Endothelial cell of umbilical vein (primary cell): ENCODE results near the gene GRAMD1A. TPM values are rescaled to one million over a fixed set of nuclear protein-coding genes. Genes with fewer than 3 reads are reported as not detected.

Experiments
- BruUV-seq: library from RNA; stranded (reverse); fragments of 400-500 nt; replicated peaks from 2 replicates; lab custom pipeline; 2021; lab: Mats Ljungman, UMichigan
- CTCF ChIA-PET: fragments of 300-600, 350-600 bp; sonication (Branson Sonifier 250); formaldehyde crosslinking; loops from one replicate; lab custom pipeline; 2021; ENCODE audit warnings: antibody characterized with exemption, inconsistent platforms; lab: Charles Lee
- POLR2A ChIA-PET: fragments of 300-600, 350-600 bp; sonication (Branson Sonifier 250); formaldehyde crosslinking; loops from one replicate; lab custom pipeline; 2021; ENCODE audit warnings: antibody characterized with exemption, inconsistent platforms; lab: Charles Lee
- DNase-seq: peaks from one replicate; pipeline ENCODE4 v3.0.0-alpha.2; 2011; ENCODE audit warnings: low read depth, low spot score
- FAIRE-seq: peaks from 2 replicates; lab custom pipeline; 2011; peaks lifted over from hg19 to GRCh38; lab: Jason Lieb, UNC
- H2AFZ ChIP-seq: 2 replicates; pipeline ENCODE4 v1.6.0; 2012; ENCODE audit warnings: low read depth, low read length, control low read depth, inconsistent platforms
- H3K27ac ChIP-seq: 2 replicates; pipeline ENCODE4 v1.5.1; 2011; ENCODE audit warnings: low read depth, mild to moderate bottlenecking, control low read depth, low read length, moderate library complexity; ENCODE audit not compliant: insufficient read depth
- H3K27me3 ChIP-seq, 2 experiments: 2 replicates each; pipeline versions ENCODE4 v1.6.0 to v1.6.1; 2011; ENCODE audit warnings: low read length in 2 of 2, mixed read lengths in 1 of 2; ENCODE audit not compliant: control insufficient read depth in 2 of 2, insufficient read depth in 2 of 2
- H3K36me3 ChIP-seq, 2 experiments: 2 replicates in 1 of 2; 3 replicates in 1 of 2; pipeline ENCODE4 v1.5.1; 2011; ENCODE audit warnings: low read length in 2 of 2, mild to moderate bottlenecking in 1 of 2, moderate library complexity in 1 of 2; ENCODE audit not compliant: control insufficient read depth in 2 of 2, insufficient read depth in 2 of 2; ENCODE audit errors: extremely low read depth in 1 of 2
- H3K4me1 ChIP-seq: 3 replicates; pipeline ENCODE4 v1.5.1; 2011; ENCODE audit warnings: mild to moderate bottlenecking, low read length; ENCODE audit not compliant: control insufficient read depth, insufficient read depth; ENCODE audit errors: extremely low read depth
- H3K4me2 ChIP-seq: 2 replicates; pipeline ENCODE4 v1.6.1; 2011; ENCODE audit warnings: low read length, control low read depth, mixed read lengths; ENCODE audit not compliant: insufficient read depth
- H3K4me3 ChIP-seq, 3 experiments: fragments of 200-600 bp in 1 of 3; sonication (generic), shearing (Covaris generic) in 1 of 3; replicated peaks in 1 of 3; 2 replicates each; pipeline ENCODE4 v1.5.1; 2011 to 2016; ENCODE audit warnings: control low read depth in 3 of 3, low read length in 3 of 3, mild to moderate bottlenecking in 2 of 3, inconsistent platforms in 1 of 3, low read depth in 1 of 3, moderate library complexity in 1 of 3; ENCODE audit not compliant: insufficient read depth in 1 of 3
- H3K79me2 ChIP-seq: 2 replicates; pipeline ENCODE4 v1.6.0; 2012; ENCODE audit warnings: low read length, inconsistent platforms; ENCODE audit not compliant: control insufficient read depth, insufficient read depth
- H3K9ac ChIP-seq: replicated peaks from 2 replicates; pipeline ENCODE3; 2011; ENCODE audit warnings: low read length, control low read depth; ENCODE audit not compliant: insufficient read depth; ENCODE audit errors: extremely low read depth
- H3K9me1 ChIP-seq: replicated peaks from 3 replicates; pipeline ENCODE4 v1.6.0; 2011; ENCODE audit warnings: mild to moderate bottlenecking, low read length; ENCODE audit not compliant: control insufficient read depth, insufficient read depth; ENCODE audit errors: extremely low read depth
- H3K9me3 ChIP-seq: replicated peaks from 2 replicates; pipeline ENCODE4 v1.5.1; 2012; ENCODE audit warnings: low read length, inconsistent platforms; ENCODE audit not compliant: control insufficient read depth, insufficient read depth
- H4K20me1 ChIP-seq: replicated peaks from 2 replicates; pipeline ENCODE3; 2011; ENCODE audit warnings: mild to moderate bottlenecking, low read length; ENCODE audit not compliant: control insufficient read depth, insufficient read depth; ENCODE audit errors: extremely low read depth
- CTCF ChIP-seq, 2 donors: IDR thresholded peaks; 1 replicate in 1 of 2; 2 replicates in 1 of 2; pipeline ENCODE4 v1.5.1; 2011; ENCODE audit warnings: low read length in 2 of 2, mild to moderate bottlenecking in 2 of 2, moderate library complexity in 2 of 2, control low read depth in 1 of 2, inconsistent platforms in 1 of 2, low read depth in 1 of 2; ENCODE audit not compliant: insufficient read depth in 1 of 2; ENCODE audit errors: extremely low read depth in 1 of 2
- EZH2 ChIP-seq: IDR thresholded peaks from 2 replicates; pipeline ENCODE4 v1.6.1; 2012; ENCODE audit warnings: borderline replicate concordance, low read depth, mild to moderate bottlenecking, moderate library complexity, low read length, inconsistent platforms; ENCODE audit not compliant: severe bottlenecking
- FOS ChIP-seq: IDR thresholded peaks from 2 replicates; pipeline ENCODE4 v1.6.1; 2011; ENCODE audit warnings: mild to moderate bottlenecking, low read length, moderate library complexity, borderline replicate concordance; ENCODE audit not compliant: insufficient read depth
- GATA2 ChIP-seq: IDR thresholded peaks from 2 replicates; pipeline ENCODE4 v1.7.0; 2011; ENCODE audit warnings: low read depth, mild to moderate bottlenecking, moderate library complexity, mixed read lengths, low read length; ENCODE audit not compliant: insufficient read length, insufficient read depth
- JUN ChIP-seq: IDR thresholded peaks from 2 replicates; pipeline ENCODE4 v1.6.1; 2011; ENCODE audit warnings: borderline replicate concordance, low read depth; ENCODE audit not compliant: insufficient read length, insufficient read depth
- MAX ChIP-seq: IDR thresholded peaks from 2 replicates; pipeline ENCODE4 v1.6.1; 2011; ENCODE audit not compliant: insufficient read depth, insufficient read length
- MYC ChIP-seq: IDR thresholded peaks from one replicate; pipeline ENCODE4 v1.6.1; 2011; ENCODE audit warnings: mild to moderate bottlenecking, low read depth, low read length
- POLR2A ChIP-seq: IDR thresholded peaks from 2 replicates; pipeline ENCODE4 v1.6.1; 2012; ENCODE audit warnings: low read depth, mild to moderate bottlenecking, control low read depth, low read length
- POLR2AphosphoS5 ChIP-seq: IDR thresholded peaks from 2 replicates; pipeline ENCODE4 v1.6.1; 2012; ENCODE audit warnings: low read depth, mild to moderate bottlenecking, control low read depth, low read length, moderate library complexity; ENCODE audit not compliant: insufficient read depth
- dilution Hi-C: fragments of 300-500 bp; cut with MboI; formaldehyde crosslinking; loops from one replicate; pipeline ENCODE4 v1.15.0; 2019; ENCODE audit warnings: low sequenced_read_pairs; ENCODE audit not compliant: extremely low pct_ligation_motif_present
- intact Hi-C: fragments of 100-400 bp; cut with micrococcal nuclease; formaldehyde crosslinking; loops from one replicate; pipeline ENCODE4 v1.10.0; 2022
- polyA plus RNA-seq, 4 experiments: library from polyadenylated mRNA; depleted of rRNA in 3 of 4; stranded (reverse) in 3 of 4; unstranded in 1 of 4; fragments of >200 nt; gene quantifications; 2 replicates each; pipeline versions ENCODE4 v1.2.1 to v1.2.3, GENCODE V29; 2011 to 2012; ENCODE audit warnings: missing spikeins in 1 of 4
- total RNA-seq: library from RNA; stranded (reverse); gene quantifications from 2 replicates; pipeline ENCODE4 v1.2.3, GENCODE V29; 2021

The GRAMD1A gene
- total and polyA plus RNA-seq, 2 donors (not counting 3 experiments of a cell fraction or from before 2014, with no cell fraction given): 127 to 130 TPM

- no TSS peak for BruUV-seq
- FAIRE-seq: no peak
Observed at GRCh38 chr19:35076026-35076370, 75.9 kb downstream of the GRAMD1A start.

More at GRCh38 chr19:35076026-35076370, 75.9 kb downstream of the GRAMD1A start:
- Histone ChIP-seq H3K4me2 (no peak overlapping the region), H3K9ac (no peak overlapping the region), H3K27me3 (no peaks in the 10 kb centered on the region), H3K4me1 (no peaks in the 10 kb centered on the region), H3K27ac (no peak overlapping the region), H3K9me3 (no peaks in the 10 kb centered on the region), H3K36me3 (no peaks in the 10 kb centered on the region), H3K4me3 (no peak overlapping the region), H2AFZ (no peak overlapping the region), H3K79me2 (no peaks in the 10 kb centered on the region), H4K20me1 (no peaks in the 10 kb centered on the region), H3K9me1 (no peaks in the 10 kb centered on the region)
- ChIA-PET CTCF (no interaction called here), POLR2A (no interaction called here)
- intact Hi-C loops: no loop called here
- no peak for DNase-seq
- TF ChIP-seq MYC: no peak
- no peak for TF ChIP-seq JUN
- no peak for TF ChIP-seq EZH2
- no peak for TF ChIP-seq POLR2A
- TF ChIP-seq CTCF (IDR thresholded peaks at IDR 0.05; ENCODE audit: extremely low read depth in 1 of 2, insufficient read depth in 1 of 2, low read depth in 1 of 2, low read length in 2 of 2): no peak
- no peak for TF ChIP-seq FOS
- no peak for TF ChIP-seq GATA2
- no peak for TF ChIP-seq MAX
- TF ChIP-seq POLR2AphosphoS5: no peak
- dilution Hi-C loops: no loop called here

Other genes with a start within 250 kb of the GRAMD1A start
- gene ZNF599, start 227.1 kb upstream of the GRAMD1A start, total RNA-seq: 4.5 and 5.0 TPM in 2 replicates
- 7.3 and 7.7 TPM in 2 replicates for gene ZNF599, start 227.1 kb upstream of the GRAMD1A start, polyA plus RNA-seq
- 3.6 and 4.7 TPM in 2 replicates for gene ZNF30, start 73.4 kb upstream of the GRAMD1A start, total RNA-seq
- 1.2 and 1.3 TPM in 2 replicates for gene ZNF30, start 73.4 kb upstream of the GRAMD1A start, polyA plus RNA-seq
- gene ZNF792, start 36.1 kb upstream of the GRAMD1A start, total RNA-seq: 19.6 and 19.8 TPM in 2 replicates
- 10.9 and 11.3 TPM in 2 replicates for gene ZNF792, start 36.1 kb upstream of the GRAMD1A start, polyA plus RNA-seq
- gene SCN1B, start 30.1 kb downstream of the GRAMD1A start, total RNA-seq: 14.2 and 15.8 TPM in 2 replicates
- gene SCN1B, start 30.1 kb downstream of the GRAMD1A start, polyA plus RNA-seq: 11.2 and 14.0 TPM in 2 replicates
- gene HPN, start 41.4 kb downstream of the GRAMD1A start, total RNA-seq: 0.23 TPM in 1 of 2 replicates, not detected in the other
- 0.05 and 0.10 TPM in 2 replicates for gene HPN, start 41.4 kb downstream of the GRAMD1A start, polyA plus RNA-seq
- gene FXYD3, start 115.5 kb downstream of the GRAMD1A start, total RNA-seq: not detected in 2 replicates
- not detected in 2 replicates for gene FXYD3, start 115.5 kb downstream of the GRAMD1A start, polyA plus RNA-seq
- not detected in 2 replicates for gene LGI4, start 134.7 kb downstream of the GRAMD1A start, total RNA-seq
- gene LGI4, start 134.7 kb downstream of the GRAMD1A start, polyA plus RNA-seq: not detected in 2 replicates
- gene FXYD1, start 138.5 kb downstream of the GRAMD1A start, total RNA-seq: not detected in 2 replicates
- gene FXYD1, start 138.5 kb downstream of the GRAMD1A start, polyA plus RNA-seq: not detected in 2 replicates
- not detected in 2 replicates for gene FXYD7, start 142.9 kb downstream of the GRAMD1A start, total RNA-seq
- 0.40 TPM in 1 of 2 replicates, not detected in the other for gene FXYD7, start 142.9 kb downstream of the GRAMD1A start, polyA plus RNA-seq
- gene FXYD5, start 154.4 kb downstream of the GRAMD1A start, total RNA-seq: 219 and 223 TPM in 2 replicates
- gene FXYD5, start 154.4 kb downstream of the GRAMD1A start, polyA plus RNA-seq: 290 and 387 TPM in 2 replicates
- gene FAM187B, start 228.4 kb downstream of the GRAMD1A start, total RNA-seq: not detected in 2 replicates
- not detected in 2 replicates for gene FAM187B, start 228.4 kb downstream of the GRAMD1A start, polyA plus RNA-seq
- gene LSR, start 248.7 kb downstream of the GRAMD1A start, total RNA-seq: 0.74 and 1.0 TPM in 2 replicates
- 0.76 and 0.94 TPM in 2 replicates for gene LSR, start 248.7 kb downstream of the GRAMD1A start, polyA plus RNA-seq